Esophagus squamous epithelium (tissue), 5 donors: Measurements from ENCODE around the gene CD209. TPM values are rescaled to one million over a fixed set of nuclear protein-coding genes. Genes with fewer than 3 reads are reported as not detected.
"Not testable (repeated sequence)": the region's sequence is repeated elsewhere in the genome, so short reads cannot be mapped to it uniquely, and the experiment has no call there.

Experiments
- DNase-seq: peaks from one replicate; lab custom pipeline; 2025; lab: John Stamatoyannopoulos, UW
- H3K27ac ChIP-seq, 4 donors: fragments of 200-600 bp; sonication (generic); one replicate each; pipeline ENCODE4 v1.5.1; 2016 to 2019; ENCODE audit warnings: mild to moderate bottlenecking in 1 of 4
- H3K27me3 ChIP-seq, 4 donors: fragments of 200-600 bp; sonication (generic); 1 replicate in 3 of 4; 2 replicates in 1 of 4; pipeline versions ENCODE4 v1.5.1 to v1.6.0; 2017 to 2021; ENCODE audit warnings: antibody characterized with exemption in 1 of 4
- H3K36me3 ChIP-seq, 3 donors: fragments of 200-600 bp; sonication (generic); one replicate each; pipeline ENCODE4 v1.5.1; 2016 to 2019
- H3K4me1 ChIP-seq, 3 donors: fragments of 200-600 bp; sonication (generic); one replicate each; pipeline ENCODE4 v1.5.1; 2017 to 2019
- H3K4me3 ChIP-seq, 4 donors: fragments of 200-600 bp; sonication (generic); 1 replicate in 3 of 4; 2 replicates in 1 of 4; pipeline ENCODE4 v1.5.1; 2016 to 2019; ENCODE audit warnings: mild to moderate bottlenecking in 2 of 4, moderate library complexity in 1 of 4
- H3K9me3 ChIP-seq, 3 donors: fragments of 200-600 bp; sonication (generic); one replicate each; pipeline ENCODE4 v1.5.1; 2016 to 2019
- CTCF ChIP-seq, 6 experiments: fragments of 450-650 bp in 4 of 6; fragments of 200-600 bp in 2 of 6; sonication (generic) in 2 of 6; IDR thresholded peaks; one replicate each; pipeline ENCODE4 v1.5.1; 2016 to 2019; ENCODE audit warnings: antibody characterized with exemption in 6 of 6, mild to moderate bottlenecking in 4 of 6, moderate library complexity in 4 of 6
- POLR2A ChIP-seq, 4 donors: fragments of 450-650 bp; IDR thresholded peaks; one replicate each; pipeline ENCODE4 v1.6.1; 2017; ENCODE audit warnings: antibody characterized with exemption in 4 of 4, mild to moderate bottlenecking in 4 of 4, moderate library complexity in 3 of 4
- WGBS, 2 donors: methylation state at CpG; one replicate each; pipeline ENCODE4 v1.1.5; 2018; 5-methylcytosine and 5-hydroxymethylcytosine counted together
- intact Hi-C: fragments of 100-400 bp; cut with DNase I; formaldehyde crosslinking; loops from one replicate; pipeline ENCODE4 v1.15.0; 2022
- total RNA-seq, 4 donors: library from RNA; depleted of rRNA; stranded (reverse); fragments of >200 nt; gene quantifications; one replicate each; pipeline ENCODE4 v1.1.0, GENCODE V29; 2016
- donor health status: DM: yes; HTN: yes; CAD: no.

CD209 gene
- total RNA-seq, 4 donors from 2014 or later = 0.40 to 4.9 (median 4.0) TPM; not detected in 1

- Histone ChIP-seq H3K27me3 (peaks cover 0 to 53% (median 1%) of the 10 kb centered on the region in 4 donors), H3K4me1 (no peaks in the 10 kb centered on the region), H3K9me3 (peaks cover 0 to 7% (median 3%) of the 10 kb centered on the region in 3 donors), H3K4me3 (no peak overlapping the region), H3K36me3 (no peaks in the 10 kb centered on the region), H3K27ac (no peak overlapping the region)
- intact Hi-C loops = no loop called here
- WGBS, 2 donors = 40 to 51% methylated on average over 11 to 12 of the region's 12 CpGs
- no peak for TF ChIP-seq POLR2A (IDR thresholded peaks at IDR 0.05)
- no peak for TF ChIP-seq CTCF (IDR thresholded peaks at IDR 0.05)
- no peak for DNase-seq
Observed at GRCh38 chr19:7751157-7751783, 3.9 kb upstream of the CD209 start.

- H3K27ac ChIP-seq = no peak overlapping the region
Observed at GRCh38 chr19:7748756-7749155, 1.4 kb upstream of the CD209 start.

GRCh38 chr19:7748171-7748570 is 837 bp upstream of the CD209 start:
- intact Hi-C loops = no loop called here
- Histone ChIP-seq H3K4me1 (no peaks in the 10 kb centered on the region), H3K9me3 (no peaks in the 10 kb centered on the region), H3K27ac (no peak overlapping the region), H3K36me3 (no peaks in the 10 kb centered on the region), H3K4me3 (no peak overlapping the region), H3K27me3 (peaks cover 0 to 72% (median 0%) of the 10 kb centered on the region in 4 donors)
- WGBS, 2 donors = 63 to 65% methylated on average over 2 of the region's 2 CpGs
- no peak for DNase-seq
- TF ChIP-seq CTCF (IDR thresholded peaks at IDR 0.05) (no peak), POLR2A (IDR thresholded peaks at IDR 0.05) (no peak)

More at GRCh38 chr19:7748756-7749155, 1.4 kb upstream of the CD209 start:
- TF ChIP-seq CTCF (IDR thresholded peaks at IDR 0.05) (peak in 1 of 6 experiments; percentile 16), POLR2A (IDR thresholded peaks at IDR 0.05) (no peak)
- Histone ChIP-seq H3K9me3 (no peaks in the 10 kb centered on the region), H3K4me3 (no peak overlapping the region), H3K27me3 (peaks cover 0 to 67% (median 0%) of the 10 kb centered on the region in 4 donors), H3K36me3 (no peaks in the 10 kb centered on the region), H3K4me1 (no peaks in the 10 kb centered on the region)
- intact Hi-C loops = no loop called here
- WGBS, 2 donors = 14 to 21% methylated on average over 4 of the region's 4 CpGs
- DNase-seq = no peak

GRCh38 chr19:7746306-7746705 is 1.0 kb downstream of the CD209 start:
- Histone ChIP-seq H3K27ac (peak overlapping the region in 1 of 4 donors; percentile 17), H3K27me3 (peaks cover 0 to 74% (median 0%) of the 10 kb centered on the region in 4 donors), H3K4me3 (peak overlapping the region in 1 of 4 donors; percentile 18)
- WGBS, 2 donors = 100% methylated on average over 1 of the region's 4 CpGs; no CpG with 5 or more reads in 1 of the 2 donors
- H3K4me1 ChIP-seq, H3K36me3 ChIP-seq, intact Hi-C loops, H3K9me3 ChIP-seq, DNase-seq: not testable (repeated sequence)

DNA sequence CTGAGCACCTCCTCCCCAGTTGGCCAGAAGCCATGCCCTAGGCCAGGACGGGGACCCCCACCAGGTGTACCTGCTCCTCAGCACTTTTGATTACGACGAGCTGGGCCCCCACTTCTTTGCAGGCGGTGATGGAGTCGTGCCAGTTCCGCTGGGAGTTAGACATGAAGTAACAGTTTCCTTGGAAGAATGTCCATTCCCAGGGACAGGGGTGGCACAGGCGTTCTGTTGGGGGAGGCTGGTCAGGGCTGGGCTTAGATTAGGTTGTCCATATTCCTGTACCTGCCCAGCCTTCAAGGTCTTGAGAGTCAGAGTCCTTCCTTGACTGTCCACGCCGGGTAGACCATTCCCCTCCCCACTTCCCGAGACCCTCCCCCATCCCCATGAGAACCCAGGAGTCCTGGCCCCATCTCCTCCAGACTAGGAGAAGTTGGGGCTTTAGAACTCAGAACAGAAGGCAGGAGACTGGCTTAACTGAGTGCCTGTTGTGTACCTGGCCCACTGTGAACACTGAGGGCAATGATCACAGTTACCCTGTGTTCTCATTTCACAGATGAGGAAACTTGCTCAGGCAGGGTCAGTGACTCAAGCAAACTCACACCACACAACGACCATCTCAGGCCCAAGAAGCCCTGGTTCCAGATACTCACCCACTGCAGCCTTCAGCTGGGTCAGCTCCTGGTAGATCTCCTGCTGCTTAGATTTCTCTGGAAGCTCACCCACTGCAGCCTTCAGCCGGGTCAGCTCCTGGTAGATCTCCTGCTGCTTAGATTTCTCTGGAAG is 2.3 kb downstream of the CD209 start:
- 60 to 74% methylated on average over 6 to 7 of the region's 12 CpGs for WGBS, 2 donors
- Histone ChIP-seq H3K4me3 (no peak overlapping the region), H3K36me3 (no peaks in the 10 kb centered on the region), H3K4me1 (no peaks in the 10 kb centered on the region), H3K27ac (no peak overlapping the region), H3K27me3 (peaks cover 0 to 75% (median 0%) of the 10 kb centered on the region in 4 donors), H3K9me3 (no peaks in the 10 kb centered on the region)
- TF ChIP-seq POLR2A (IDR thresholded peaks at IDR 0.05) (no peak), CTCF (IDR thresholded peaks at IDR 0.05) (no peak)
- DNase-seq = no peak
- intact Hi-C loops = no loop called here
